GM18508 (cell line): ENCODE results near the gene RPGRIP1.
"Not testable (repeated sequence)": the region's sequence is repeated elsewhere in the genome, so short reads cannot be mapped to it uniquely, and the experiment has no call there.

ENCODE experiments used
- ATAC-seq: cut with Tn5 transposase; IDR thresholded peaks from one replicate; pipeline ENCODE4 v1.9.1; 2021; ENCODE audit warnings: moderate number of reproducible peaks; ENCODE audit not compliant: insufficient read depth, unreplicated experiment

The RPGRIP1 gene

DNA sequence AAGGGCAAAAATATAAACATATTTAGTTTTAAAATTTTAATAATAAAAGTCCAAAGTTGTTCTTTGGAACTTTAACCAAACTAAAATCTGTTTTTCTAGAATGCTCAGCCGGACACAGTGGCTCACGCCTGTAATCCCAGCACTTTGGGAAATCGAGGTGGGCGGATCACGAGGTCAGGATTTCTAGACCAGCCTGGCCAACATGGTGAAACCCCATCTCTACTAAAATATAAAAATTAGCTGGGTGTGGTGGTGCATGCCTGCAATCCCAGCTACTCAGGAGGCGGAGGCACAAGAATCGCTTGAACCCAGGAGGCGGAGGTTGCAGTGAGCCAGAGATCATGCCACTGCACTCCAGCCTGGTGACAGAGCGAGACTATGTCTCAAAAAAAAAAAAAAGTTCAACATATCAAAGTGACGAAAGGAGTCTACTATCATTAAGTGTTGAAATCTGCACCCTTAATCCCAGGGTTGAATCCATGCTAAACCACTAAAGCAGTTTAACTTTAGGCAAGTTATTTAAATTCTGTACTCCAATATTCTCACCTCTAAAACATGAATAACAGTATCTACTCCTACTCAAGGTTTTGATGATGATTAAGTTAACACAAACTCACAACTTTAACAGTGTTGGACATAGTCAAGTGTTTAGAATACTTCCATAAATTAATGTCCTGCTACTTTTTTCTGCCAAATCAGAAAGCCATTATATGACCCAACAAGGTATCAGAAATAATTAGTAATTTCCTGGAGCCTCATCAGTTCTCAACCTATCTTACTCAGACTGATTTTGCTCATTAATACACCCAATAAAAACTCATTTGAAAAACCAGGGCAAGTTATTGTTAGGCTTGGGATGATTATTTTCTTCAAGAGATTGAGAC, 21.6 kb upstream of the RPGRIP1 start:
- no peak for ATAC-seq

DNA sequence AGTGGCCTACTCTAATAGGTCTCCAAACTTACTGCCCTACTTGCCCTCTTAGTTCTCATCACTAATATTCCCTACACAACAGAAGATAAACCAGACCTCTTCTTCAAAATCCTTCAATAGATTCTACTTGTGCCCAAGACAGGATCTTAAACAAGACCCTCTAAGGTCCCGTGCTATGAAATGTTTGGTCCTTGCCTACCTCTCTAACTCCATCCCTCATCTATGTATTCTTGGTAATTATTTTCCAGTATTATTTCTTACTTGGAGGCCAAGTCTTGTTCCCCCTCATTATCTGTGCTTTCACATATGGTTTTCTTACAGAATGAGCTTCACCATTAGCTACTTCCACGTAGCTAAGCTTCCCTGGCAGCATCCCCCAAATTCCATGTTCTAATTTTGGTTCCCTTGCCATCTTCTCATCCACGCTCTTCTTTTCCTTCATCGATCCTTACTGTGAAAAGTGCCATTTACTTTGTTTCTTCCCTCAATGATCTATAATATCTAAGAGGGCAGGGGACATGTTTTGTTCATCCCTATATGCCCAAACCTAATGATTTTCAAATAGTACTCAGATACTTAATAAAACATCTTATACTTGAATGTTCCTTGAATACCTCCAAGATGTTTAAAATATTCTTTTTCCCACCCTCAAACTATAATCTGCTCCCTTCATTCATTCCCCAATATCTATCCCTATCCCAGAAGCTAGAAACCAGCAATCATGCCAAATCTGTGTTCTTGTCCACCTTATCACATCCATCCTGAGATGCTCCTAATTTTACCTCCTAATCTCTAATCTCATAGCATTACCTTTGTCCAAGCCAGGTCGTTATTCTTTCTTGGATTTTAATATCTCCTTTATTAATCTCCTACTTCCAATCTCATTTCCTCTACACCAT, 20.7 kb upstream of the RPGRIP1 start:
- ATAC-seq = no peak

DNA sequence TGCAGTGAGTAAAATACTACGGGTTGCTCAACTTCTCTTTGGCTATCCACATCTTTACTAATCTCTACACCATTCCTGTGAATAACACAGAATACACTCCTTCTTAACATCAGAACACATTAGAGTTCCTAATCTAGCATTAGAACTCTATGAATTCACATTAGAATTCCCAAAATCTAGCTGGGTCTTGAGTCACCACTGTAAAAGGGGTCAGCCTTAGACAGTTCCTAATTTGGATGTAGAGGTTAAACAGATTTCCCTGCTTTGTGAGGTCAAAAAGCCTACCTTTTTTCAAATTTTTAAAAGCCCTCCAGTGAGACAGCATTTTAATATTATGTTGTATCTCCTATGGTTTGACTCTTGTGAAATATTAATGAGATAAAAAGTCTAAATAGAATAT, 18.1 kb upstream of the RPGRIP1 start:
- no peak for ATAC-seq

DNA sequence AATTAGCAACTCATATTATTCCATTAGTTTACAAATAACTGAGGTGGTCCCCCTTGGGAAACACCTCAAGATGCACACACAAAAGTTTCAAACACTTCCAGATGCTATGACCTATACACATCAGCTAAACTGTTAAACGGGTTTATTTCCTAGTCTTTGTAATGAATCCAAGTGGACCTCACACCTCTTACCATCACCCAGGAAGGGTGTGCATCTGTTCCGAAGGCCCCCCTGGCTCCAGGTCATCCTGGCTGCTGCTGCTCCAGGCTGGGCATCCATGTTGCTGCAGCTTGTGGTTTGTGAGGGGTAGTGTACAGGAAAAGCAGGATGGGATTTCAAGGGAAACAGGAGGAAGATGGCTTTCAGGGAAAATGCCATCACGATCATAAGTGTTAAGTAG, 17.5 kb upstream of the RPGRIP1 start:
- ATAC-seq = no peak

DNA sequence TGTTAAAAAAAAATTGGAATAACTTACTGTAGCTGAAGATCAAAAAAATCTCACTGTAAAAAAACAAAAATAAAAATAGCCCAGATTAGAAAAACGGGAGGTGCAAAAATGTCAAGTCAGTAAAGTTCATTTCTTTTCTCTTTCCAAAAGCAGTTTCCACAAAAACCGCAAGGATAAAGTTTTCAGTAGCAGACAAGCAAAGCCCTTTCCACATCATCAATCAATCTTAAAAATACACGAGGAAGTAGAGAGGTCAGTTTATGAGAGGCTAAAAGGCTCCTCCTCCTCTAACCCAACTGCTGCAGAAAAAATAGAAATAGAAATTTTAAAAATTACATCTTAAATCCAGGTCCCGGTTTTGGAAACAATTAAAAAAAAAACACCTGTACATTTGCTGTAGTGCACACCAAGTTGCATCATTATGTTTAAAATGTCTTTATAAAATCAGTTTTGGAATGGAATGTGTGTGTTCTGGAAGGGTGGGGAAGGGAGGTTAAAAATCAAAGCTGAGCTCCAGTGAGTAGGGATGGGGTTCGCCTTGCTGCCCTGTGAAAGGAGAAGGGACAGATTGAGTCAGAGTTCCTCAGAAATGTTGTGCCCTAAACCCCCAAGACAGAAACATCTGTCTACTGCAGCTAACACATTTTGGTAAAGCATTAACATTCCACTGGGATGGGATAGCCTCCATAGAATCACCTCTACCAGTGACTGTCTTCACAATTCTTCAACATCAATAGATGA, 16.4 kb upstream of the RPGRIP1 start:
- ATAC-seq = no peak

DNA sequence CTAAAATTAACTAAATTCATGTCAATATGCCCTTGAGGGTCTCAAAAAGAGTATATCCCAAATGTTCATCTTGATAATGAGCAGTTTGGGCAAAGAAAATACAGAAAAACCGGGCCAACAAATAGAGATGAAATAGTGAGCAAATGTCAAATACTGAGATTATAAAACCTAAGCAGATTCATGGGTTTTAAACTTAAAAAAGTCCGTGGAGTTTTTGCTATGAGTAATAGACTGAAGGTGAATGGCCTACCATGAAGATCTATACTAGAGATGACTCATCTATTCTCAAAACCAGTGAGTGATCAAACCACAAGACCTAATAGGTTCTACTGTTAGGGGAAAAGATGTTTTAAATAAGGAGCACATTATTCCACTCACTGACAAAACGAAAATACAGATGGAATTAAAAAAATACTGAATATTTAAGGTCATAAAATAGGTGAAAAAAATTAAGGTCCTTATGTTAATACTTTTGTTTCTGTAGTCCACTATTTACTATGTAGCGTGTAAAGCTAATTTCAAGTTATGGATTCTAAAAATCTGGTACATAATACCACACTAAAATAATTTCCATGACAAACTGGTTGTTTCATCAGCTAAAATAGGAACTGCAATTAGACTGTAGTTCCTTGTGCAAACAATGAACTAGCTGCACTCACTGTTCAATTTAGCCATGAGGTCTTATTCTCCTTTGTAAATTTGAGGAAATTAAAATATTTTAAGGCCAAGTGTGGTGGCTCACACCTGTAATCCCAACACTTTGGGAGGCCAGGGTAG, 15.7 kb upstream of the RPGRIP1 start:
- no peak for ATAC-seq

DNA sequence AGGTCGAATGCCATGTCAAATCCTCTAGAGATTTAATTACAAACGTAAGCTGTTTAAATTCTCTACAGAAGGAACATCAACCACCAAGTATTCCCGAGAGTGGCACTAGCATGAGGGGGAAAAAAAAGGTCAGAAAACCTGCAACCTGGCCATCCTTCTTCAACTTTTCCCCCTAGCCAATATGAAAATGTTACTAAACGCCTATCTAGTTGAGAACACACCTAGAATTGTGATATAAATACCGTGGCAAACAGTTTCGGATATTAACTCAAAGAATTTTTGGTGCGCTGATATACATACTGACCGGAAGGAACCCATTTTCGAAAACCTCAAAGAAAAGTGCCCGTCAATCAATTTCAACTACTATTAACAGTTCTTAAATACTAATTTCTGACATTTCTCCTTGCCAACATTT, 12.4 kb upstream of the RPGRIP1 start:
- ATAC-seq = no peak

DNA sequence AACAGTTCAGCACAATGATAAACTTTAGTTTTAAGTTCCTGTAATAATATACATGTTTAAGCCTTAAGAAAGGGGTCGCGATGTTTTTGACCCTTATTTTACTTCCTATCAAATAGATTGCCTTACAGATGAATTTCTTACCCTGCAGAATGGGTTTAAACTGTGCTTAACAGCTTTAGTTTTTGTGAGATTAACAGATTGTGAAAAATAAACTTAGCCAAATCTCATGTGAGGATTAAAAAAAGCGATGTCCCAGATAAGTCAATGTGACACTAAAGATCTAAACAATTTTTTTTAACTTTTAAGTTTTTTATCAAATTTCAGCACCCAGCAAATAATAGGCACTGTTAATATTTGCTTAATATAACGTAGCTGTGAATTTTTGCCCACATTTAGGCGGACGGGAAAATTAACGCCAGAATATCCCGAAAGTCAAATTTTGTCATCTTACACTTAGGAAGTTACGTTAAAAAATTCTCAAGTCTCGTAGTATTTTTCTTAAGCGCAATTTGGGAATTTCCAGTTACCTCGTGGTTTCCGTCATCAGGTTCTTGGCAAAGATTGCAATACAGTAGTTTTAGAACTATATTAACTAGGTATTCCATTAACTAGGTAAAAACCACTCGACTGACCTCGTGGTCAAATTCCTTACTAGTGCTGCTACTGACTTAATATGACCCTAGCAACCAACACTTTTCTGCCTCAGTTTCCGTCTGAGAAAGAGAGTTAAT, 11.8 kb upstream of the RPGRIP1 start:
- ATAC-seq = no peak

DNA sequence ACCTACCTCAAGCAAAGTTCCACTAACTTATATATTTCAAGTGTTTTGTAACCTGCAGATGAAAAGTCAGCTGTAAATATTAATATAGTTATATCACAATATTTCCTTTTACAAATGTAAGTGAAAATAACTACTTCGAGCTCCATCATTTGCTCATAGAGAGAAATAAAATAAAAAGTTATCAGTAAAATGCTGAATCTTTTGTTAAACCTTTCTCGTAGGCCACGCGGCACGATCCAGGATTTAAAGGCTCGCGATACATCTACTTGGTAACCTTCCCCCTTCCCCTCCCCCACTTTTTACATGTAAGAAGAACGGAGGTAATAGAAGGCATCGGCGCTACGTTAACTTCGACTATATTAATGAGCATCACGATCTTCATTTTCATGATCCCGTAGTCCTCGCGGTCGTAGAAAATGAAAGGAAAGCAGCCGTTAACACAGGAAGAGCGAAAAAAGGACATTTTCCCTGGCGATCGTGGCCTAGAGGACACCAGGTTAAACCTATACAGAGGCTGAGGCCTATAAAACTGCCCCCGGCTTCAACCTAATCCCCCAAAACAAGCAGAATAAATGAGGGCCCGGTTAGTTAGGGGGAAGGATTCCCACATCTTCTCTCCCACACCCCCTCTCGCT, 11.1 kb upstream of the RPGRIP1 start:
- ATAC-seq = no peak

DNA sequence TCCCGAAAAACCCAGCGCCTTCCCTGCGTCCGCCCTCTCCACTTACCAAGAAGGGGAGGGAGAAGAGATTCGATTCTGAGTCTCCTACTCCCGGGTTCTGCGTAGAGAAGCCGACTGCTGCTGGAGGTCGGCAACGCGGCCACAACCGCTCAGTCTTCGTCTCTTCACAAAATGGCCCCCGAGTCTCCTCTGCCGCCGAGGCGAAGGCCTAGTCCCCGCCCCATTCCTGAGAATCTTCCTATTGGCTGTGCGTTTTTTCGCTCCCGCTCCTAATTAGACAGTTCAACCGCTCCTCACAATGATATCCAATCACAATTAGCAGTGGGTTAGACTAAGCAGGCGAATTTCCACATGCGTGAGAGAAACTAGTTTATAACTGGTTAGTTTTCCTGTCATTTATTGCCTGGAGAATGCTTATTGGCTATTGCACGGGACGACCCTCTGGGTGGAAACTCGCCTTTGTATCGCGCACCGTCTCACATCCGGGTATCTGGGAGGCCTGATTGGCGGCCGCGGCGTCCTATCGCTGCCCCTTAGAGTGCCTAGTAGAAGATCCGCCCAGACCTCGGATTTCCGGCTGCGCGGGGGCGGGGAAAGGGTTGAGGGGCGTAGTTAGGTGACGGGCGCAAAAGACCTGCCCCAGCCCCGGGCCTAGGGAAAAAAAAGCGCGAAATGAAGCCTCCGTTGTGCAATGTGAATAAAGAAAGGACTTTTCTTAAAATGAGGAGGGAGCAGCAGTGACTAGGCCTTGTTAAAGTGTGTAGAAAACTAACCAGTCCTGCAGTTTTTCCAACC, 10.4 kb upstream of the RPGRIP1 start, which contains the start of gene HNRNPC:
TSS of gene HNRNPC (minus strand) at position 191 of the 795 bp plus-strand sequence. CDS start 35,249 bp downstream, outside the sequence.
- peak; percentile 84 for ATAC-seq

DNA sequence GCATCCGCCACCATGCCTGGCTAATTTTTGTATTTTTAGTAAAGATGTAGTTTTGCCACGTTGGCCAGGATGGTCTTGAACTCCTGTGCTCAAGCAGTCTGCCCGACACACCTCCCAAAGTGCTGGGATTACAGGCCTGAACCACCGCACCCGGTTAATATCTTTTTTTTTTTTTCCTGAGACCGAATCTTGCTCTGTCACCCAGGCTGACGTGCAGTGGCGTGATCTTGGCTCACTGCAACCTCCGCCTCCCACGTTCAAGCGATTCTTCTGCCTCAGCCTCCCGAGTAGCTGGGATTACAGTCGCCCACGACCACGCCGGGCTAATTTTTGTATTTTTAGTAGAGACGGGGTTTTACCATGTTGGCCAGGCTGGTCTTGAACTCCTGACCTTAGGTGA, 7.2 kb upstream of the RPGRIP1 start:
- ATAC-seq = not testable (repeated sequence)

DNA sequence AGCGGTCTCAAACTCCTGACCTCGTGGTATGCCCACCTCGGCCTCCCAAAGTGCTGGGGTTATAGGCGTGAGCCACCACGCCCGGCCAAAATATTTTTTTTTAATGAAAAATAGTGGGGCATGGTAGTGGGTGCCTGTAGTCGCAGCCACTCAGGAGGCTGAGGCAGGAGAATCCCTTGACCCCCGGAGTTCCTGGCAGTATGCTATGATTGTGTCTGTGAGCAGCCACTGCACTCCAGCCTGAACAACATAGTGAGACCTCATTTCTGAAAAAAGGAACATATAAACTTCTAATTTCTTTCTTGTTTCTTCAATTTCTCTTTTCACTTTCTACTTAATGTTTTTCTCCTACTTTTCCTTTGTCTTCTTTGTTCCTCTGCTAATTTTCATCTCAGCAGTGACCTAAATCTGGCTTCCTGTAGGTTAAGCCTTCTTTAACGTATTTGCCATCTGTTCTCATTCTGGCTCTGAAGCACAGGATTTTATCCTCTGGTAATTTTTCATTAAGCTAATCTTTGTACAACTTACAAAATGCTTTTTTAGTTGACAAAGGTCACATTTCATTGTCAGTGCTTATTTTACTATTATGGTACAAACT, 4.5 kb upstream of the RPGRIP1 start:
- ATAC-seq = no peak

DNA sequence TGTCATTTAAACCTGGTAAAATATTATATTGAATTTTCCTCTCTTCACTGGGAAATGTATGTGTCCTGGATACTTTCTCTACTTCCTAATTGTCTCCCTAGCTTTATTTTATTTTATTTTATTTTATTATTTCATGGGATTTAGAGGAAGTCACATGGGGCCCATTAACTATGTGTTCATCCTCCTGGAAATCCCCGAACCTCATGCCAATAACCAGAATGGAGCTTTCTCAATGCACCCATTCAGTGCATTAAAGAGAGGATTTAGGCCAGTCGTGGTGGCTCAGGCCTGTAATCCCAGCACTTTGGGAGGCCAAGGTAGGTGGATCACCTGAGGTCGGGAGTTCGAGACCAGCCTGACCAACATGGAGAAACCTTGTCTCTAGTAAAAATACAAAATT, 1.3 kb upstream of the RPGRIP1 start:
- no peak for ATAC-seq

DNA sequence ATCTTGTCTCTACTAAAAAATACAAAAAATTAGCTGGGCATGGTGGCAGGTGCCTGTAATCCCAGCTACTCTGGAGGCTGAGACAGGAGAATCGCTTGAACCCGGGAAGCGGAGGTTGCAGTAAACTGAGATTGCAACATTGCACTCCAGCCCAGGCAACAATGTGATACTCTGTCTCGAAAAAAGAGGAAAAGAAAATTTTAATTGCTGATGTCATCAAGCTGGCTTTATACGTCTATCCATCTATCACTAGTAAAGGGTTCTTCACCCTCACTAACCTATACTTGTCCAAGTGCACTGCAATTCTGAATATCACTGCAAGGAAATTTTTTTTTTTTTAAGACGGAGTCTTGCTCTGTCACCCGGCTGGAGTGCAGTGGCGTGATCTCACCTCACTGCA, 2.0 kb downstream of the RPGRIP1 start:
- not testable (repeated sequence) for ATAC-seq

DNA sequence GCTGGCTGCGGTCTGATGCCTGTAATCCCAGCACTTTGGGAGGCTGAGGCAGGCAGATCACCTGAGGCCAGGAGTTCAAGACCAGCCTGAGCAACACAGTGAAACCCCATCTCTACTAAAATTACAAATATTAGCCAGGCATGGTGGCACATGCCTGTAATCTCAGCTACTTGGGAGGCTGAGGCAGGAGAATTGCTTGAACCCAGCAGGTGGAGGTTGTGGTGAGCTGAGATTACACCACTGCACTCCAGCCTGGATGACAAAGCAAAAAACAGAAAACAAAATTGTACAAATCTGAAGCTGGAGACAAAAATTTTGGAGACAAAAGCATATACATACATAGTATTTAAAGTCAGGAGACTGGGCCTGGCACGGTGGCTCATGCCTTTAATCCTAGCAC, 6.6 kb downstream of the RPGRIP1 start:
- not testable (repeated sequence) for ATAC-seq

DNA sequence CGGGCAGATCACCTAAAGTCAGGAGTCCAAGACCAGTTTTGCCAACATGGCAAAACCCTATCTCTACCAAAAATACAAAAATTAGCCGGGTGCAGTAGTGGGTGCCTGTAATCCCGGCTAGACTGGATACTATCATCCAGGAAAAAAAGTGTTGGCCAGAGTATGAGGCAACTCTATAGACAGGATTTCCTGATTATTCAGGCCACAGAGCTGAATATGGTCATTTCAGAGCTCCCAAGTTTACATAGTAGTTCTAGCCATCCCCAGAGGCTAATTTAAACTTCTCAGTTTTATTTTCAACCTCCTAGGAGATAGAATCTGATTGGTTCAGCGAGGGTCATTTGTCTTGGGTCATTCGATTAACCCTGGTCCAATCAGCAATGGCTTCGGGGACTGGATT, 7.3 kb downstream of the RPGRIP1 start:
- no peak for ATAC-seq

DNA sequence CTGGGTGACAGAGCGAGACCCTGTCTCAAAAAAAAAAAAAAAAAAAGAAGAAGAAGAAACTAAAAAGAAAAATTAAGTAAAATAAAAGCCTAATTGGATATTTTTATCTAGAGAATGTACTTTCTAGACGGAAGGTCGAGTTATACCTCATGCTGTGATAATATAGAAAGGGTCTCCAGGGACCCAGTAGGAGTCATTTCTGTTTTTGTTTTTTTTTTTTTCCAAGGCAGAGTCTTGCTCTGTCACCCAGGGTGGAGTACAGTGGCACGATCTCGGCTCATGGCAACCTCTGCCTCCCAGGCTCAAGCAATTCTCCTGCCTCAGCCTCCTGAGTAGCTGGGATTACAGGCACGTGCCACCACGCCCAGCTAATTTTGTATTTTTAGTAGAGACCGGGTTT, 14.1 kb downstream of the RPGRIP1 start:
- ATAC-seq = not testable (repeated sequence)
